ENCODE results near the gene EEFSEC.

The EEFSEC gene

DNA sequence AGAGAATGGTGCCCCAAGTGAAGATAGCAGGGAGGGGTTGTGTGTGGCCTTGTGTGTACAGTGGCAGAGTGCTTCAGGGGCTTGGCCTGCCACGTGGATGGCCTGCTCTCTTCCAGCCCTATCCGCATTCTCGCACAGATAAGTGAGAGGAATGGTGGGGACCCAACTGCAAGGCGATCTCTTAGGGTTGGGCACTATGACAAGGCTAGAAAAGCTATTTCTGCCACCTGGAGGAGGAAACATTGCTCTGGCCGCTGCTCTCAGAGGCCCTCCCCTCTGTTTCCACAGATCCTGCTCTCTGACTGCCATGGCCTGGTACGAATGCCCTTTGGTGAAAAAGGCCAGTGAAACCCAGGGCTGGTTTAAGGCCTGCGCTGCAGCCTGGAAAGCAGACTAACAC lies 20.6 kb downstream of the EEFSEC start:
- CTCF ChIA-PET: no interaction called here
- POLR2A ChIA-PET (ENCODE audit: low non-redundant PET): no interaction called here
- H3K27ac ChIP-seq: no peak overlapping the region
- no peak for DNase-seq (ENCODE audit: low spot score)
- TF ChIP-seq, protein P1, sequence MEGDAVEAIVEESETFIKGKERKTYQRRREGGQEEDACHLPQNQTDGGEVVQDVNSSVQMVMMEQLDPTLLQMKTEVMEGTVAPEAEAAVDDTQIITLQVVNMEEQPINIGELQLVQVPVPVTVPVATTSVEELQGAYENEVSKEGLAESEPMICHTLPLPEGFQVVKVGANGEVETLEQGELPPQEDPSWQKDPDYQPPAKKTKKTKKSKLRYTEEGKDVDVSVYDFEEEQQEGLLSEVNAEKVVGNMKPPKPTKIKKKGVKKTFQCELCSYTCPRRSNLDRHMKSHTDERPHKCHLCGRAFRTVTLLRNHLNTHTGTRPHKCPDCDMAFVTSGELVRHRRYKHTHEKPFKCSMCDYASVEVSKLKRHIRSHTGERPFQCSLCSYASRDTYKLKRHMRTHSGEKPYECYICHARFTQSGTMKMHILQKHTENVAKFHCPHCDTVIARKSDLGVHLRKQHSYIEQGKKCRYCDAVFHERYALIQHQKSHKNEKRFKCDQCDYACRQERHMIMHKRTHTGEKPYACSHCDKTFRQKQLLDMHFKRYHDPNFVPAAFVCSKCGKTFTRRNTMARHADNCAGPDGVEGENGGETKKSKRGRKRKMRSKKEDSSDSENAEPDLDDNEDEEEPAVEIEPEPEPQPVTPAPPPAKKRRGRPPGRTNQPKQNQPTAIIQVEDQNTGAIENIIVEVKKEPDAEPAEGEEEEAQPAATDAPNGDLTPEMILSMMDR (conservative IDR thresholded peaks at IDR 0.05; ENCODE audit: low read depth): no peak

DNA sequence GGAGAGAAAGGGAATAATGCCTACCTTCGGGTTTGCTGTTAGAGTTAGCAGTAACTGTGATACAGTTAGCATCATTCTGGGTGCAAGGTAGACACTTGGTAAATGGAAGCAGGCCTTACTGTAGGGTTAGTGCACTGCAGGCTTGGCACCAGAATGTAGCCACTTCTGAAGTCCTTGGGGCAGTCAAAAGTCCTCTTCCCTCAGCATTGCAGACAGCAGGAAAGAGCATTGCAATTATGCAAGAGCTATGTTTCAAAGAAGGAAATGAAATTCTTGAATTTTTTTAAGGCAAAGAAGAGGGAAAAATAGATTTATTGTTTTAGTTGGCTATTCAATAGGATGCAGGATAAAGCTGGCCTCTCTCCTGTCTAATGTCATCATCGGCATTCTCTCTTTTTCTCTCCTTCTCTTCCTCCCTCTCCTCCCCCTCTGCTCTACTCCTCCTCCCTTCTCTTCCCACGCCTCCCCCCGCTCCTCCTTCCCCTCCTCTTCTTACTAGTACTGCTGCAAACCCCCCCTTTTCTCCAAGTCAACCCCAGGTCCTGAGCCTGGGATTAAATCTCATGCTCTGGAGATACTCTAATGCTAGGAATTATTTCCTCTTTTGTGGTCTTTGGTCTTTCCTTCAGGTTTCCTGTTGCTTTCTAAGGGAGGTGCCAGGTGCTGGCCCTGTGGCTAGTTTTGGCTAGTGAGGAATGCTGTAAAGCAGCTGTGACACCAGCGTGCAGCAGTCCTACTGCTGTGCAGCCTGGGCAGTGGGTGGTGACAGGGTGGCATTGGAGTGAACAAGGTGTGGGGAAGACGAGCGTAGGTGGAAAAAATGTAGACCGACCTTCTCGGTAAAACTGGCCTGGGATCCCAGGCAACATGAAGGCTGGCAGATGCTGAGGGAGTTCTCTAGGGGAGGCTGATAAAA lies 21.7 kb downstream of the EEFSEC start:
- TF ChIP-seq, protein P1 (conservative IDR thresholded peaks at IDR 0.05; ENCODE audit: low read depth): no peak
- CTCF ChIA-PET: interaction anchor here (0.6 to 1.1 kb wide), 2 partner anchors 409 to 434 kb away, joined by 3 to 4 read pairs; no protein-coding TSS in a partner anchor
- no peak for DNase-seq (ENCODE audit: low spot score)
- no peak overlapping the region for H3K27ac ChIP-seq
- POLR2A ChIA-PET (ENCODE audit: low non-redundant PET): no interaction called here

DNA sequence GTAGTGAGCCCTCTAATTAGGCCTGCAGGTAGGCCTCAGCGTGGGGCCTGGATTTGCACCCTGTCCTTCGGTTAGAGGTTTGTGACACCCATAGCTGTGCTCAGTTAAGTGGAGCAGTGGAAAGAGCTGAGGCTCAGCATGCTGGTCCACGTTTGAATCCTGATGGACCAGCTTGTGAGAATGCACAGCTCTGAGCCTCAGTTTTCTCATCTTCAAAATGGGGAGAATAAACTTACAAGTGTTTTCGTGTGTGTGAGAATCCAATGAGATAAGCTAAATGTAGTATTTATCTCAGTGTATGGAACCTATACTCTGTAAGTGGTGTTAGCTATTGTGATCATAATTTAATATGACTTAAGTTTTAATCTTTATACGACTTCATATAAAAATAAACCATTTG lies 22.5 kb downstream of the EEFSEC start:
- ChIA-PET POLR2A (ENCODE audit: low non-redundant PET) (no interaction called here), CTCF (interaction anchor here (0.6 to 1.1 kb wide), 2 partner anchors 284 to 433 kb away, joined by 3 to 4 read pairs; no protein-coding TSS in a partner anchor)
- no peak for DNase-seq (ENCODE audit: low spot score)
- H3K27ac ChIP-seq: no peak overlapping the region
- TF ChIP-seq, protein P1 (conservative IDR thresholded peaks at IDR 0.05; ENCODE audit: low read depth): no peak

DNA sequence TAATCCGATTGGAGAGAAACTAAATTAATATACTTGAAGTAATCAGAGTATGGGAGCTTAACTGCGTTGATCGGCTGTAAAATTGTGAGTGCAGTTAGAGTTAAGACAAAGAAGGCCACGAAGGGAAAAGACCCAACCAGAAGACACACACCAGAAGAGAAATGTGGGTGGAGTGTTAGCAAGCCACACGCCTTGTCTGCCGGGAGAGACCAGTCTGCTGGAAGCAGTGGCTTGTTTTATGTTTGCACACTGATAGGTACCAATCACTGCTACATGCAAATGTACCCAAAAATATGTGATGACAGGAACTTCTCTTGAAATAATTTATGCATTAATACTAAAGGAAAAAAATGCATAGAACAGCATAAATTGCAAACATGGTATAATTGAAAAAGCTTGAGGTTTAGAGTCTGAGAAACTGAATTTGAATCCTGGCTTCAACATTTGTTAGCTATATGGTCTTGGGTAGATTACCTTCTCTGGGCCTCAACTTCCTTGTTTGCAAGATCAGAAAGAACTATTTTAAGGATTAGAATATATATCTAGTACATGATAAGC lies 23.1 kb downstream of the EEFSEC start:
- ChIA-PET POLR2A (ENCODE audit: low non-redundant PET) (no interaction called here), CTCF (interaction anchor here (0.6 to 1.8 kb wide), 3 partner anchors 283 to 432 kb away, joined by 3 to 5 read pairs (median 4); no protein-coding TSS in a partner anchor)
- TF ChIP-seq, protein P1 (conservative IDR thresholded peaks at IDR 0.05; ENCODE audit: low read depth): no peak
- no peak overlapping the region for H3K27ac ChIP-seq
- DNase-seq (ENCODE audit: low spot score): no peak

DNA sequence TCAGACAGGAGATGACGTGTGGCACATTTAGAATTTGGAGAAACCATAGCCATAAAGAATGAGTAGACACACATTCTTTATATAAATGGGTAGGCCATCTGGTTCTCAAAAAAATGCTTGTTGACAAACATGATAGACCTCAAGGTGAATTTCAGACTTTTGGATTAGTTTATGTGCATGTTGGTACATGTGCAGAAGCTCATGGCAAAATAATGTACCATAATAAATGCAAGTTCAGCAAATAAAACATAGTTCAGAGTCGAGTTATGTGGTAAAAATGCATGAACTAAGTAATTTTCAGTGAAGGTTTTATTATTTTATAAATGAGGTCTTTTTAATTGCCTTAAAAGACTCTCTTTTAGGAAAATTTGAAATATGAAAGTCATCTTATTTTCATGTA lies 24.6 kb downstream of the EEFSEC start:
- TF ChIP-seq, protein P1 (conservative IDR thresholded peaks at IDR 0.05; ENCODE audit: low read depth): no peak
- H3K27ac ChIP-seq: no peak overlapping the region
- DNase-seq (ENCODE audit: low spot score): no peak
- CTCF ChIA-PET: interaction anchor here (1.8 kb wide), 1 partner anchor 407 kb away, joined by 5 read pairs; no protein-coding TSS in a partner anchor
- POLR2A ChIA-PET (ENCODE audit: low non-redundant PET): no interaction called here

GRCh38 chr3:128178782-128179483 lies 25.7 kb downstream of the EEFSEC start:
- no peak for DNase-seq (ENCODE audit: low spot score)
- CTCF ChIA-PET: interaction anchor here (0.6 kb wide), 1 partner anchor 66 kb away, joined by 3 read pairs; no protein-coding TSS in a partner anchor
- TF ChIP-seq, protein P1 (conservative IDR thresholded peaks at IDR 0.05; ENCODE audit: low read depth): no peak
- H3K27ac ChIP-seq: no peak overlapping the region
- POLR2A ChIA-PET (ENCODE audit: low non-redundant PET): no interaction called here

Data from RWPE1 (cell line).